Measurements from ENCODE around the gene BRS3. TPM values are rescaled to one million over a fixed set of nuclear protein-coding genes. Genes with fewer than 3 reads are reported as not detected.

Gene BRS3
- total and polyA plus RNA-seq, 2 experiments from 2014 or later, result not detected

- no peak for TF ChIP-seq ZNF462 (CRISPR knock-in tag; IDR thresholded peaks at IDR 0.05)
These were observed 46.4 kb downstream of the BRS3 start (continued) for GRCh38 chrX:136534131-136534530.

- H3K4me1 Mint-ChIP-seq, result no peaks in the 10 kb centered on the region
- Histone ChIP-seq H4K20me1 (replicated peaks; ENCODE audit: insufficient read depth) (no peaks in the 10 kb centered on the region), H3K9me2 (ENCODE audit: insufficient read depth) (no peaks in the 10 kb centered on the region), H3K27me3 (ENCODE audit: insufficient read depth) (no peaks in the 10 kb centered on the region), H3K4me1 (ENCODE audit: insufficient read depth) (no peaks in the 10 kb centered on the region), H3K4me3 (no peak overlapping the region), H3K27ac (ENCODE audit: low read depth) (no peak overlapping the region), H2AFZ (no peak overlapping the region), H3K4me2 (no peak overlapping the region), H3K36me3 (ENCODE audit: insufficient read depth) (no peaks in the 10 kb centered on the region), H3F3A (replicated peaks; ENCODE audit: low read depth) (no peaks in the 10 kb centered on the region), H3K79me2 (replicated peaks; ENCODE audit: insufficient read depth) (no peaks in the 10 kb centered on the region)
- no peaks in the 10 kb centered on the region for H3K9me3 Mint-ChIP-seq
- no peak for ATAC-seq
- no peaks in the 10 kb centered on the region for H3K36me3 Mint-ChIP-seq (ENCODE audit: low read depth)
- H3K27ac Mint-ChIP-seq, result no peak overlapping the region
- DNase-seq (ENCODE audit: low spot score), result no peak
- peaks cover 4% of the 10 kb centered on the region for H3K27me3 Mint-ChIP-seq (ENCODE audit: insufficient read depth, low read depth, poor library complexity)
- no peak overlapping the region for H3K4me3 Mint-ChIP-seq
- TF ChIP-seq POLR2AphosphoS5 (IDR thresholded peaks at IDR 0.05; ENCODE audit: low read depth) (no peak), NANOG (IDR thresholded peaks at IDR 0.05; ENCODE audit: borderline replicate concordance) (no peak), ZNF331 (CRISPR knock-in tag; IDR thresholded peaks at IDR 0.05; ENCODE audit: low read depth) (no peak), JUNB (IDR thresholded peaks at IDR 0.05; ENCODE audit: unreplicated experiment) (no peak), STAT1 (IDR thresholded peaks at IDR 0.05; ENCODE audit: unreplicated experiment) (no peak), EZH2 (IDR thresholded peaks at IDR 0.05; ENCODE audit: low read depth, unreplicated experiment) (no peak), REST (IDR thresholded peaks at IDR 0.05; ENCODE audit: unreplicated experiment) (no peak), ETS1 (IDR thresholded peaks at IDR 0.05) (no peak)
These were observed 51.1 kb downstream of the BRS3 start for GRCh38 chrX:136538811-136539210.
